Gastrocnemius medialis (tissue), 4 donors: ENCODE results near the gene MZB1.

Source experiments
- CTCF ChIP-seq, 5 experiments: fragments of 450-650 bp in 3 of 5; fragments of 200-600 bp in 2 of 5; sonication (generic) in 2 of 5; IDR thresholded peaks in 4 of 5; conservative IDR thresholded peaks in 1 of 5; 1 replicate in 4 of 5; 2 replicates in 1 of 5; pipeline ENCODE4 v1.5.1; 2016 to 2019; ENCODE audit warnings: antibody characterized with exemption in 5 of 5, mild to moderate bottlenecking in 3 of 5, moderate library complexity in 3 of 5
- POLR2A ChIP-seq, 2 donors: fragments of 450-650 bp; IDR thresholded peaks; one replicate each; pipeline ENCODE4 v1.6.1; 2017; ENCODE audit warnings: antibody characterized with exemption in 2 of 2, mild to moderate bottlenecking in 2 of 2, moderate library complexity in 2 of 2

GRCh38 chr5:139413963-139414362 lies 24.2 kb upstream of the MZB1 start:
- TF ChIP-seq CTCF (IDR thresholded peaks at IDR 0.05 in 4 of 5, conservative IDR thresholded peaks at IDR 0.05 in 1 of 5) (no peak), POLR2A (IDR thresholded peaks at IDR 0.05) (no peak)
